ENCODE results near the gene PDGFB.

GRCh38 chr22:39215426-39216142 lies 29.2 kb downstream of the PDGFB start:
- TF ChIP-seq CTCF (IDR thresholded peaks at IDR 0.05; ENCODE audit: low read length) (peak; percentile 58), EZH2 (IDR thresholded peaks at IDR 0.05; ENCODE audit: borderline replicate concordance, low read length) (no peak)
